ENCODE measurements around the gene C16orf86. TPM values are rescaled to one million over a fixed set of nuclear protein-coding genes. Genes with fewer than 3 reads are reported as not detected.

C16orf86 gene
- polyA plus RNA-seq, 2 of the 4 experiments (the other 2 are of a cell fraction): 0.06 TPM; not detected in 1

- Histone ChIP-seq H3K4me1 (no peaks in the 10 kb centered on the region), H3K27ac (no peak overlapping the region), H3K9me3 (peaks cover 10% of the 10 kb centered on the region), H3K4me2 (no peak overlapping the region), H3K4me3 (no peak overlapping the region)
- TF ChIP-seq USF2 (IDR thresholded peaks at IDR 0.05): no peak
- no peak for TF ChIP-seq CBX8 (IDR thresholded peaks at IDR 0.05)
- no peak for TF ChIP-seq HMGXB4 (CRISPR knock-in tag; IDR thresholded peaks at IDR 0.05; ENCODE audit: borderline replicate concordance)
- TF ChIP-seq MAZ (IDR thresholded peaks at IDR 0.05; ENCODE audit: borderline replicate concordance, low read depth, low read length): no peak
- no peak for TF ChIP-seq BHLHE40 (IDR thresholded peaks at IDR 0.05; ENCODE audit: low read depth, low read length)
- no peak for TF ChIP-seq RCOR1 (IDR thresholded peaks at IDR 0.05; ENCODE audit: low read depth, low read length)
- no peak for TF ChIP-seq RFX5 (IDR thresholded peaks at IDR 0.05)
- no peak for TF ChIP-seq ZSCAN20 (CRISPR knock-in tag; IDR thresholded peaks at IDR 0.05)
- TF ChIP-seq CTCF (IDR thresholded peaks at IDR 0.05): no peak
- no peak for TF ChIP-seq NR3C1 (IDR thresholded peaks at IDR 0.05)
- TF ChIP-seq TFCP2L1 (CRISPR knock-in tag; IDR thresholded peaks at IDR 0.05): no peak
- DNase-seq (ENCODE audit: low read depth in 1 of 2, low spot score in 1 of 2): no peak
- no peak for FAIRE-seq
- 80% methylated on average over 4 of the region's 4 CpGs for WGBS (ENCODE audit: missing lambda C conversion rate)
- ChIA-PET POLR2A (no interaction called here), CTCF (interaction anchor here (1.0 to 1.6 kb wide), 3 partner anchors 25 to 53 kb away, joined by 3 to 6 read pairs (median 4); partner anchors contain the start of gene CARMIL2)
- ATAC-seq: no peak
Observed at GRCh38 chr16:67697422-67698185, 31.0 kb downstream of the C16orf86 start.

- H3K4me1 ChIP-seq: no peaks in the 10 kb centered on the region
- 93% methylated on average over 7 of the region's 7 CpGs for WGBS (ENCODE audit: missing lambda C conversion rate)
- DNase-seq (ENCODE audit: low read depth in 1 of 2, low spot score in 1 of 2): no peak
- H3K4me3 ChIP-seq: no peak overlapping the region
- no peak overlapping the region for H3K27ac ChIP-seq
- no peak for FAIRE-seq
- H3K4me2 ChIP-seq: no peak overlapping the region
- H3K9me3 ChIP-seq: peaks cover 10% of the 10 kb centered on the region
- ChIA-PET CTCF (interaction anchor here (1.6 kb wide), 1 partner anchor 27 kb away, joined by 4 read pairs; no protein-coding TSS in a partner anchor), POLR2A (no interaction called here)
- ATAC-seq: no peak
- TF ChIP-seq CHD4 (IDR thresholded peaks at IDR 0.05; ENCODE audit: borderline replicate concordance): no peak
Observed at GRCh38 chr16:67699265-67699664, 32.7 kb downstream of the C16orf86 start.

GRCh38 chr16:67701420-67701819 lies 34.8 kb downstream of the C16orf86 start:
- ChIA-PET POLR2A (interaction anchor here (0.7 kb wide), 1 partner anchor 165 kb away, joined by 8 read pairs; no protein-coding TSS in a partner anchor), CTCF (interaction anchor here (1.1 kb wide), 1 partner anchor 308 kb away, joined by 4 read pairs; no protein-coding TSS in a partner anchor)
- ATAC-seq (no peak), DNase-seq (ENCODE audit: low read depth in 1 of 2, low spot score in 1 of 2) (no peak), FAIRE-seq (no peak)
- H3K27ac ChIP-seq: no peak overlapping the region
- H3K4me1 ChIP-seq: no peaks in the 10 kb centered on the region
- TF ChIP-seq HEYL (CRISPR knock-in tag; IDR thresholded peaks at IDR 0.05): no peak
- no peak for TF ChIP-seq ESRRA (IDR thresholded peaks at IDR 0.05; ENCODE audit: borderline replicate concordance, low read length)
- no peak for TF ChIP-seq ZC3H11A (IDR thresholded peaks at IDR 0.05)
- no peak for TF ChIP-seq NR3C1 (IDR thresholded peaks at IDR 0.05)
- TF ChIP-seq PHF8 (IDR thresholded peaks at IDR 0.05; ENCODE audit: borderline replicate concordance, low read depth): no peak
- no peak for TF ChIP-seq HOXB5 (CRISPR knock-in tag; IDR thresholded peaks at IDR 0.05)
- TF ChIP-seq MAFK (IDR thresholded peaks at IDR 0.05; ENCODE audit: partially characterized antibody): no peak
- no peak for TF ChIP-seq POLR2AphosphoS2 (conservative IDR thresholded peaks at IDR 0.05; ENCODE audit: low read length)
- no peak for TF ChIP-seq TP53 (CRISPR knock-in tag; IDR thresholded peaks at IDR 0.05)
- no peak for TF ChIP-seq NFE2L2 (conservative IDR thresholded peaks at IDR 0.05; ENCODE audit: low read length)
- TF ChIP-seq RAD21 (conservative IDR thresholded peaks at IDR 0.05 in 1 of 2, IDR thresholded peaks at IDR 0.05 in 1 of 2): no peak
- H3K4me3 ChIP-seq: no peak overlapping the region
- no peak overlapping the region for H3K4me2 ChIP-seq
- WGBS (ENCODE audit: missing lambda C conversion rate): 86% methylated on average over 1 of the region's 1 CpG
- peaks cover 10% of the 10 kb centered on the region for H3K9me3 ChIP-seq

Measured in A549 (cell line).